Jurkat, Clone E6-1 (cell line): ENCODE results near the gene GRP.
"Not testable (repeated sequence)": the region's sequence is repeated elsewhere in the genome, so short reads cannot be mapped to it uniquely, and the experiment has no call there.

Experiments used
- DNase-seq: peaks from one replicate; pipeline ENCODE4 v3.0.0-alpha.2; 2011; ENCODE audit warnings: low read depth, low spot score
- H3K4me3 ChIP-seq: 2 replicates; pipeline ENCODE4 v1.5.1; 2011; ENCODE audit warnings: mild to moderate bottlenecking, low read length, control low read depth, moderate library complexity

GRP gene

DNA sequence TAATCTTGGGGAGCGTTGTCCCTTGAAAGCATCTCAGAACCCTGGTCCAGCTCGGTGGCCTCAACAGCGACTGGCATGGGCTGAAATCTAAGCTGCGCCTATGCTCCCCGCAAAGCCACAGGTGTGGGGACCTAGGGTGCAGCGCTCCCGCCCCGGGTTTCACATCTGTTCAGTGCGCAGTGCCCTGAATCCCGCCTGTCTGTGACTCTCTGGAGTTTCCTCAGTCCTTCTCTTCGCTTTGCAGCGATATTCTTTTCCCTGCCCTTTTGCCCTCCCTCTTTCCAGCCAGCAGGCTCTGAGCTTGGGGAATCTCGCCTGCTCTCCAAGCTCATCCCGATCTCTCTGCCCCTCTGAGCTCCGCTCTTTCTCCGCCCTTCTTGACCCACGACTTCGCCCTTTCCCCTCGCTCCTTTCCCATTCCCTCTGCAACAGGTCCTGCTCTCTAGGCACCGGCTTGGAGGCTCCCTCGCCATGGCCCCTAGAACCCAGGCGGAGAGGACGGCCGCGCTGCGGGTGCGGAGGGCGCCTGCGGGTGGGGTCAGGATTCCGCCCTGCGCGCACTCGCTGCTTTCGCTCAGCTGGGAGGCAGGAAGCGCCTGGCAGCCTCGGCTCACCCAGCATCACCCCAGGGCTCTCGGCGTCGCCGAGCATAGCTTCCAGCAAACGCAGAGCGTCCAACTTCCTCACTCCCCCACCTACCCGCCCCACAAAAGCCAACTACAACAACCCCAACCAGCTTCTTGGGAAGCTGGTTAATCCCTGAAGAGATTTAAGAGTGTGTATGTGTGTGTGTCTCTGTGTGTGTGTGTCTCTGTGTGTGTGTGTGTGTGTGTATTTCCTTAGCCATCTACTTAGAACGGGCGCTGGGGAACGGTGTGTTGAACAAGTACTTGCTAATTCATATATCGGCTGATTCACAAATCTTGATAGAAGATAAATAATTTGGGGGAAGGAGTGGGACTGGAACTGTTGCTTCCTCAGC, 1.1 kb downstream of the GRP start:
- no peak overlapping the region for H3K4me3 ChIP-seq
- DNase-seq = no peak

DNA sequence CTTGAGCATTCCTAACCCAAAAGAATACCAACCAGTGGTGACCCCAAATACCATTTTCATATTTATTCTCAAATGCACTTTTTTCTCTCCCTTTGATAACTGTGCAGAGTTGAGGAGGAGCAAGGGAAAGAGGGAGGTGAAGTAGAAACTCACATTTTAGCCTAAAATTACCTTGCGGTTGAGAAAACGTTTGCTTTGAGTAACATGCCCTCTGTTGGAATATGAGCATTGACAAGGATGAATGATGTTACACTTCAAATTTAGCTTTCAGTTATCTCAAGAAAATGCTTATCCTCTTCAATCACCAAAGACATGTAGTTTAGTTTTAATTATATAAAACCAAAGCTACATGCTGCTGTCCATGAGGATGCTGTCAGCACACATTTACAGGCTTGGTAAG, 2.4 kb downstream of the GRP start:
- no peak overlapping the region for H3K4me3 ChIP-seq
- DNase-seq = no peak

DNA sequence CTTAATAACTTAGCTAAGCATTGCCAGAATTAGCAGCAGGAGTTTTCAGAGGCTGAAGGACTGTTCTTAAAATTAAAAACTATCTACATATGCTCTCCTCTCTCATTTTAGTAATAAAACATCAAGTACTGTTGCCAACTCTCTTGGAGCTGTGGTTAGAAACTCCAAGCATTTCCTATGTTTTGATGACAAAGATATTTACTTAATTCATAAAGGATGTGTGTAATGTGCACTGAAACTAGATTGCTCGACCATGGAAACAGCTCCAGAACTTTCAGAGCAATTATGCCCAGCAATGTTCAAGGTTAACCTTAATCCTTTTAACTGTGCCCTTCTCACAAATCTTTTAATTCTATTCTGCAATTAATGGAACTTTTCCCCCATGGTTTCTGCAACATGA, 8.4 kb downstream of the GRP start:
- H3K4me3 ChIP-seq = no peak overlapping the region
- no peak for DNase-seq

DNA sequence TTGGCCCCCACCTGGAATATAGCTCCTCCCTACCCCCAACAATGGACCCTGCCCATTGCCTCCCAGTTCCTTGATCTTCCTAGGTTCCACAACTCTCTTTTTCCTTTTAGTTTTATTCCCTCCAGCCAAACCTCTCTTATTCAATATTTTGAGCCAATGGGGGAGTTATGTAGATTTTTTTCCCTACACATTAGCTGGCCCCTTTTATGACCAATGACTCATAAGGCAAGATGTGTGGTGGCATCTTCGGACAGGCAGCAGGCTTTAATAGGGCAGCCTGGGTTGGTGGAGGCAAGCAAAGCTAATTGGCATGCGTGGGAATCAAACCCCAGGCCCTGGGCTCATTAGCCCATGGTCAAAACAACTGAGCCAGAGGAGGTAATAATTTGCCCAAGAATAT, 9.2 kb downstream of the GRP start:
- DNase-seq = no peak

DNA sequence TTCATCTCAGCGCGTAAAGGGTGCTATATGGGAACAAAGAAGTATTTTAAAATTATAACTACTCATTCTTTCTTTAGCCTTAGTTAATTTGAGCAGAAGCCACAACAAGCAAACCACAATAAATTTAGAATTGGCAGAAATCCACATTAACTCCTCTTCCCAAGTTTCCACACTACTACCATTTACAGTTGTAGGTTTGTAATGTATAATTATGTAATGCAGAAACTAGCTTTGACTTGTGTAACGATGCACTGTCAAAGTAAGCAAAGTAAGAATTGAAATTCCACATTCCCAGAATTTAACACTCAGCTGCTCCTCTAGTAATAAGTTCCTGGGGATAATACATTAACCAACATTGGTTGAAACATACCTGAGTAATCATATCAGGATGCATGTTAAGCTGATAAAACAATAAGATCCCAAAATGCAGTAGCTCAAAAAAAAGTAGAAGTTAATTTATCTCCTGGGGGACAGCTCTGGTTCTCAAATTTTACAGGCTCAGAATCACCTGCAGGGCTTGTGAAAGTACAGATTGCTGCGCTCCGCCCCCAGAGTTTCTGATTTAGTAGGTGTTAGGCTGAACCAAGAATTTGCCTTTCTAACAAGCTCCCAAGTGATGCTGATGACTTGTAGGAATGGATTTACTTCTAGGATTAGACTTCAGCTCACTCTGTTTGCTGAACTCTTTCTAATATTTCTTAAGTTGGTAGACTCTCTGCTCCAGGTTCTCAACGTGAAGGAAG, 9.9 kb downstream of the GRP start:
- DNase-seq = no peak
- no peak overlapping the region for H3K4me3 ChIP-seq

More for the DNA sequence above, 9.2 kb downstream of the GRP start:
- no peak overlapping the region for H3K4me3 ChIP-seq

DNA sequence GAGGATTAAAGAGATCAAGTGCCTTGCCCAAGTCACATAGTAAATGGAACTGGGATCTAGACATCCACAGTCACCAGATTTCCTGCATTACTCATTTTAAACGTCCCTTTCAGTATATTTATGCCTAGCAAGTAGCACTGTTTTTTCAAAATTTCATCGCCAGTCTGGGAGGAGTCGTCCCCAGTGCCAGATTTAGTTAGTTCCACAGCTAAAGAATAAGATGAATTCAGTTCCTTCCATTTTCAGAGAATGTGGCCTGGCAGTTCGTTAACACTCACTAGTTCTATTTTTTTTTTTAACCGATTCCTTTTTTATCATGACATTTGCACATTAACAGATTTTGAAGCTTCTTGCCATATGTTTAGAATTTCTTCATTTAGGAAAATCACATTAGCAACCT, 11.2 kb downstream of the GRP start:
- DNase-seq = no peak
- no peak overlapping the region for H3K4me3 ChIP-seq

DNA sequence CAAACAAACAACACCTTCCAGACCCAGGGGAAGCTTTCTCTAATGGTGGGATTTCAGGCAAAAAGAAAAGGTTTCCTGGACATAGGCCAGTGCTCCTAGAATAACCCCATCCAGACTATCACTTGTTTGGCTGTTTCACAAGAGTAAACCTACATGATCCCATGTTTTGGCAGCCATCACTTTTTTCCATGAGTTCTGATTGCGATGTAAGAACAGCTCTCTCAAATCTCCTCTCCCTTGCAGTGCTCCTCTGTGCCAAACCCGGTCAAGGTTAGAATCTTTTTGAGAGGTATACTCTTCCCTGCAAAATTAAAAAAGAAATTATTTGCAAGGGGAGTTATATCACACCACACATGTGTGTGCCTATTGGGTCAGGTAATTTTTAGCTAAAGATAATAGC, 11.9 kb downstream of the GRP start:
- no peak for DNase-seq
- no peak overlapping the region for H3K4me3 ChIP-seq

DNA sequence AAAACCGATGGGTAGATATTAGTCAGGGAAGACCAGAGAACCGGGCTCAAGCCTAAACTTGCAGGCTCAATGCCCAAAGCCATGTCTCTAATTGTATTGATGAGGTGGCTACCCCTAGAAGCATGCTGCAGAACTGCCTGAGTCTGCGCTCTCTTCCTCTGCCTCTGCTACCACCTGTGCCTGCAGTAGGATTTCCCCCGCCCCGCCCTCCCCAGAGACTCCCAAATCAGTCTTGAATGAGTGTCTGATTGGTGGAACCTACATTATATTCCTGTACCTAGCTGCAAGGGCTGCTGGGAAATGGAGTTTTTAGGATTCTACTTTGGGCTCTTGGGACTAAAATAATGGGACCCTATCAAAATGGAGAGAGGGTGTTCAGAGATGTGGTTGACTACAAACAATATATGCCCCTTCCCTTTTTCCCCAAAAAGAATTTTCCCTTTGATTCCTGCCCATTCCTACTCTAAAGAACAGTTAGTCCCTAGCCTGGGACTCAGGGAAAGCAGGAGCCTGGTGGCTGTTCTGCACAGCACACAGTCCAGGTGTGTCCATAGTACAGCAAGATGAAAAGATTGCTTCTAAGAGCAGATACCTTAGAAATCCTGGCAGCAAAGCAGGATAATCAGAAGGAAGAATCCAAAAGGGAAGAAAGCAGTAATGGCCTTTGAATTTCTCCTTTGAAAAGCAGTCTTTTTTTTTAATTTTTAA, 12.5 kb downstream of the GRP start:
- no peak overlapping the region for H3K4me3 ChIP-seq
- no peak for DNase-seq

DNA sequence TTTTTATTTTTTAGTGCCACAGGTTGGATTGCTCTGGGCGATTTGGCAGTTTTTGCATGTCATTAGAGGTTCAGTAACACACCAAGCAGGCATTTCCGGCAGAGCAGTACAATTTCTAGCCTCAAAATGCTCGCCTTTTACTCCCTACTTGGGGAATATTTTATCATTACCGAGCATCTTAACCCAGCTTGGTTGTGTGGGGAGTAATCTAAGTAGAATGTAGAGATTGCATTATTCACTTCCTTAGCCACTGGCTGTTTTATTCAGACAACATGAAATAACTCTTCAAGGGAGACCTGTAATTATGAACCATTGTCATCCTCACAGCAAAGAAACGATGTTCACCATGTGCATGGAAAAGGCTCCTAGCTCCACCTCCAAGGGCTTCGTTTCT, 13.1 kb downstream of the GRP start:
- DNase-seq = no peak
- no peak overlapping the region for H3K4me3 ChIP-seq

DNA sequence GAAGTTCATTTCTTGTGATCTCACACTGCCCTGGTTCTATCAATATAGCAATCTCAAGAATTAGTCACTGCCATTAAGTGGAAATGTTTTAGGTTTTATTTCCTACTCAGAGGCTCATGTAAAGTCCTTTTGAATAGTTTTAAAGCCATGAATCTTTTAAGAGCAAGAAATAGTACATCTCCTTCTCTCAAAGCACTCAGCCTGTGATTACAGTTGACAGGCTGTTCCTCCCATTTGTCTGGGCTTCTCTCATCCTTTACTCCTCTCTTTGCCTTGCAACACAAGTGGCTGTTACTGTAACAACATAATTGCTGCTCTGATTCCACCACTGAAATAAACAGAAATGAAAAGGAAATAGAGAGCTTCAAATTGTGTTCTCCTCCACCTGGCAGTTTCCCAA, 18.4 kb downstream of the GRP start:
- H3K4me3 ChIP-seq = no peak overlapping the region
- DNase-seq = no peak

DNA sequence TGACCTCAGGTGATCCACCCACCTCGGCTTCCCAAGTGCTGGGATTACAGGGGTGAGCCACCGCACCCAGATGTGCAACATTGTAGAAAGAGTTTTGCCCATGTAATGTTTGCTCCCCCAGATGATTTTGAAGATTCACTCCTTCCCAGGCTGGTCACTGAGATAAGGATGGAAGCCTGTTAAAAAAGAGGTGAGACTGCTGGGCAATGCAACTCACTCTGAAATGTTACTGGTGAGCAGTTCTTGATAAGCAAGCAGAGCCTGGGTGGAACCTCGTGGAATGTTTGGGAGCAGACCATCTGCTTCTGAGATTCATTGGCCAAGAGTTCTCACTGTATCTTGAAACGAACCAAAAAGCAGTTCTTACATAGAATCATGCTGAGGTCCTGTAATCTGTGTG, 19.7 kb downstream of the GRP start:
- no peak for DNase-seq

DNA sequence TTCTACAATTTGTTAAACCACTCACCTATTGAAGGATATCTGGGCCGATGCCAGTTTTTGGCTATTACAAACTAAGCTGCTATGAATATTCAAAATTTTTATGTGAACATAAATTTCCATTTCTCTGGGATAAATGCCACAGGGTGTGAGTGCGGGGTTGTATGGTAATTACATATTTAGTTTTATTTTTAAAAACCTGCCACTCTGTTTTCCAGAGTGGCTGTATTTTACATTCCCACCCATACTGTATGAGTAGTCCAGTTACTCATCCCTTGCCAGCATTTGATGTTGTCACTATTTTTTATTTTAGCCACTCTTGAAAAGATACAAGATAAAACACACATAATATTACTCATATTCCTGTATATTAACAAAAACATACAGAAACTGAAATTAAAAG, 22.9 kb downstream of the GRP start:
- H3K4me3 ChIP-seq = no peak overlapping the region
- DNase-seq = no peak

More for the DNA sequence above, 19.7 kb downstream of the GRP start:
- H3K4me3 ChIP-seq = no peak overlapping the region

DNA sequence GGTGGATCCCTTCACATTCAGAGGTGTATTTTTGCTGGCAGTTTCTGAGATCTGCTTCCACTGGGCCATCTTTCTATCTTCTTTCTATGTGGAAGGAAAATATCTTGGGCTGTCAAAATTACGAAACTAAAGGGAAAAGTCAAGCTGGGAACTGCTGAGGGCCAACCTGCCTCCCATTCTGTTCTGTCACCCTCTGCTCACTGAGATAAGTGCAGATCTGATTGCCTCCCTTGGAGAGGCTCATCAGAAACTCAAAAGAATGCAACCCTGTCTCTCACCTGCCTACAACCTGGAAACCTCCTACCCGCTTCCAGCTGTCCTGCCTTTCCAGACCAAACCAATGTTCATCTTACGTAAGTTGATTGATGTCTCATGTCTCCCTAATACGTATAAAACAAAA, 26.8 kb downstream of the GRP start:
- no peak for DNase-seq
- H3K4me3 ChIP-seq = no peak overlapping the region

DNA sequence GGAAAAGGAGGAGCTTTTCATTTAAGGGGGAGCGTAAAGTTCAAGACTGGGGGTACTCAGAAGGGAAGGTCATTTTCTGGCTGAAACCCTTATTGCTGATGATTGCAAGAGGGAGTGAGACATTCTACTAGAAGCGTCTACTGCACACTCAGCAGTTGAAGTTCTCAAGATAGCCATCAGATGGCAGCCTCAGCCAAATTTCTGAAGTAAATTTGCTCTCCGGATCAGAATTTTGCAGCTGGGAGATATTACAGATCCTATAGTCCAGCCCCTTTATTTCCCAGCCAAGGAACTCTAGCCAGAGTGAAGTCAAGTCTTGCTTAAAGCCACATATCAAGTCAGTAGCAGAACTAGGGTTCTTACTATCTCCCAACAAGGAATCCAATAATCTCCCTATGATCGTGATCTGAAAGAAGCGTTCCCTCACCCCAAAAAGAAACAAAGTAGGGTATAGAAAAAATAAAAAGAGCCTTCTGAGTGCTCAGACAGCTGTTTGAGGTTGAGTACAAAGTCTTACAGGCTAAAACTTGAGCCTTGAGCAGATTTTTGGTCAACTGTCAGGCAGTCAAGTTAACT, 29.3 kb downstream of the GRP start:
- no peak overlapping the region for H3K4me3 ChIP-seq
- DNase-seq = peak; percentile 37

DNA sequence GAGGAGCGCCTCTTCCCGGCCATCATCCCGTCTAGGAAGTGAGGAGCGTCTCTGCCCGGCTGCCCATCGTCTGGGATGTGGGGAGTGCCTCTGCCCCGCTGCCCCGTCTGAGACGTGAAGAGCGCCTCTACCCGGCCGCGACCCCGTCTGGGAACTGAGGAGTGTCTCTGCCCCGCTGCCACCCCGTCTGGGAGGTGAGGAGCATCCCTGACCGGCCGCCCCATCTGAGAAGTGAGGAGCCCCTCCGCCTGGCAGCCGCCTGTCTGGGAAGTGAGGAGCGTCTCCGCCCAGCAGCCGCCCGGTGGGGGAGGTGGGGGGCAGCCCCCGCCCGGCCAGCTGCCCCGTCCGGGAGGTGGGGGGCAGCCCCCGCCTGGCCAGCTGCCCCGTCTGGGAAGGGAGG, 35.5 kb downstream of the GRP start:
- H3K4me3 ChIP-seq, DNase-seq: not testable (repeated sequence)

DNA sequence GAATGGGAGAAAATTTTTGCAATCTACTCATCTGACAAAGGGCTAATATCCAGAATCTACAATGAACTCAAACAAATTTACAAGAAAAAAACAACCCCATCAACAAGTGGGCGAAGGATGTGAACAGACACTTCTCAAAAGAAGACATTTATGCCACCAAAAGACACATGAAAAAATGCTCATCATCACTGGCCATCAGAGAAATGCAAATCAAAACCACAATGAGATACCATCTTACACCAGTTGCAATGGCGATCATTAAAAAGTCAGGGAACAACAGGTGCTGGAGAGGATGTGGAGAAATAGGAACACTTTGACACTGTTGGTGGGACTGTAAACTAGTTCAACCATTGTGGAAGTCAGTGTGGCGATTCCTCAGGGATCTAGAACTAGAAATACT, 41.9 kb downstream of the GRP start:
- not testable (repeated sequence) for H3K4me3 ChIP-seq, DNase-seq

DNA sequence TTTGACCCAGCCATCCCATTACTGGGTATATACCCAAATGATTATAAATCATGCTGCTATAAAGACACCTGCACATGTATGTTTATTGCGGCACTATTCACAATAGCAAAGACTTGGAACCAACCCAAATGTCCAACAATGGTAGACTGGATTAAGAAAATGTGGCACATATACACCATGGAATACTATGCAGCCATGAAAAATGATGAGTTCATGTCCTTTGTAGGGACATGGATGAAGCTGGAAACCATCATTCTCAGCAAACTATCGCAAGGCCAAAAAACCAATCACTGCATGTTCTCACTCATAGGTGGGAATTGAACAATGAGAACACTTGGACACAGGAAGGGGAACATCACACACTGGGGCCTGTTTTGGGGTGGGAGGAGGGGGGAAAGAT, 42.3 kb downstream of the GRP start:
- DNase-seq, H3K4me3 ChIP-seq: not testable (repeated sequence)

DNA sequence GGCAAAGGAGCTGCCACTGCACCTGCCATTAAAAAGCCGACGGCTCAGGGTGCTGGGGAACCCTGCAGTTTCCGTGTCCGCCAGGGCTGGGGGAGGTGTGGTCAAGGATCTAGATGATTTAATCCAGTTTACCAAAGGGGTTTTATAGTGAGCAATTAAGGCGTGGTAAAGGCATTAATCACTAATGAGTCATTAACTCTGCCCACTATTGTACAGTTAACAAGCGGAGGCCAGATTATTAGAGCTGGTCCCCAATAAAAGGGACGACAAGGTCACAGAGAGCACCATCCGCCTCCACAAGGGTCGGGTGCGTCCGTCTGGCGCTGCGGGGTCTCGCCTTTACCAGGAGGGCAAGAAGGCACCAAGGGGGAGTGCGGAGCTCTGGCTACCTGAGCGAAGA, 43.7 kb downstream of the GRP start:
- DNase-seq = no peak
- no peak overlapping the region for H3K4me3 ChIP-seq

DNA sequence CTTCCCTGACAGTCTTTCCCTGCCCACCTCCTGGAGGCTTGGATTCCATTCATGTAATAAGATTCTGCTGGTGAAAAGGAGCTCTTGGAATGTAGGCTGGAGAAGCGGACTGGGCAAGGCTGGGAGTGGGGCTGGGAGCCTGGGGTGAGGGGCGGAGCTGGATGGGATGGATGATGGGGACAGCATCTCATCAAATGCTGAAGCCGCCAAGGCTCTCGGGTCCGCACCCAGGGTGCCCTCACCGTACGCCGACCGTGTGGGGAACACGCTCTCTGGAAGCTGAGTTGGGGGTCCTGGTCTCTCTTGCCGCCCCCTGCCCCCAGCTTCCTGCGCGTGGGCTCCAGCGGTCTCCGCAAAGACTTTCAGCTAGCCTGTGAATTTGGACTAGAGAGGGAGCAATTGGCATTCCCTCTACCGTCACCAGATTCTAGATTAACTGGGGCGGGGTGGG, 44.2 kb downstream of the GRP start:
- no peak overlapping the region for H3K4me3 ChIP-seq
- DNase-seq = no peak
